Esophagus squamous epithelium (tissue), 5 donors: ENCODE results near the gene TMCO6. TPM values are rescaled to one million over a fixed set of nuclear protein-coding genes. Genes with fewer than 3 reads are reported as not detected.
"Not testable (repeated sequence)": the region's sequence is repeated elsewhere in the genome, so short reads cannot be mapped to it uniquely, and the experiment has no call there.

Experiments used
- DNase-seq: peaks from one replicate; lab custom pipeline; 2025; lab: John Stamatoyannopoulos, UW
- H3K27ac ChIP-seq, 4 donors: fragments of 200-600 bp; sonication (generic); one replicate each; pipeline ENCODE4 v1.5.1; 2016 to 2019; ENCODE audit warnings: mild to moderate bottlenecking in 1 of 4
- H3K27me3 ChIP-seq, 4 donors: fragments of 200-600 bp; sonication (generic); 1 replicate in 3 of 4; 2 replicates in 1 of 4; pipeline versions ENCODE4 v1.5.1 to v1.6.0; 2017 to 2021; ENCODE audit warnings: antibody characterized with exemption in 1 of 4
- H3K36me3 ChIP-seq, 3 donors: fragments of 200-600 bp; sonication (generic); one replicate each; pipeline ENCODE4 v1.5.1; 2016 to 2019
- H3K4me1 ChIP-seq, 3 donors: fragments of 200-600 bp; sonication (generic); one replicate each; pipeline ENCODE4 v1.5.1; 2017 to 2019
- H3K4me3 ChIP-seq, 4 donors: fragments of 200-600 bp; sonication (generic); 1 replicate in 3 of 4; 2 replicates in 1 of 4; pipeline ENCODE4 v1.5.1; 2016 to 2019; ENCODE audit warnings: mild to moderate bottlenecking in 2 of 4, moderate library complexity in 1 of 4
- H3K9me3 ChIP-seq, 3 donors: fragments of 200-600 bp; sonication (generic); one replicate each; pipeline ENCODE4 v1.5.1; 2016 to 2019
- CTCF ChIP-seq, 6 experiments: fragments of 450-650 bp in 4 of 6; fragments of 200-600 bp in 2 of 6; sonication (generic) in 2 of 6; IDR thresholded peaks; one replicate each; pipeline ENCODE4 v1.5.1; 2016 to 2019; ENCODE audit warnings: antibody characterized with exemption in 6 of 6, mild to moderate bottlenecking in 4 of 6, moderate library complexity in 4 of 6
- POLR2A ChIP-seq, 4 donors: fragments of 450-650 bp; IDR thresholded peaks; one replicate each; pipeline ENCODE4 v1.6.1; 2017; ENCODE audit warnings: antibody characterized with exemption in 4 of 4, mild to moderate bottlenecking in 4 of 4, moderate library complexity in 3 of 4
- WGBS, 2 donors: methylation state at CpG; one replicate each; pipeline ENCODE4 v1.1.5; 2018; 5-methylcytosine and 5-hydroxymethylcytosine counted together
- intact Hi-C: fragments of 100-400 bp; cut with DNase I; formaldehyde crosslinking; loops from one replicate; pipeline ENCODE4 v1.15.0; 2022
- total RNA-seq, 4 donors: library from RNA; depleted of rRNA; stranded (reverse); fragments of >200 nt; gene quantifications; one replicate each; pipeline ENCODE4 v1.1.0, GENCODE V29; 2016
- donor health status: DM: yes; HTN: yes; CAD: no.

TMCO6 gene
- total RNA-seq, 4 donors from 2014 or later: 18.4 to 46.7 (median 28.2) TPM

- Histone ChIP-seq H3K4me3 (no peak overlapping the region), H3K27ac (peak overlapping the region in 2 of 4 donors; percentile 31 to 66), H3K9me3 (no peaks in the 10 kb centered on the region), H3K36me3 (no peaks in the 10 kb centered on the region), H3K27me3 (no peaks in the 10 kb centered on the region), H3K4me1 (peaks cover 0 to 17% (median 6%) of the 10 kb centered on the region in 3 donors)
- WGBS, 2 donors: 63 to 93% methylated on average over 2 of the region's 2 CpGs
- TF ChIP-seq CTCF (IDR thresholded peaks at IDR 0.05): no peak
- no peak for TF ChIP-seq POLR2A (IDR thresholded peaks at IDR 0.05)
- no peak for DNase-seq
- intact Hi-C loops: no loop called here
Measured at GRCh38 chr5:140611020-140611521, 28.2 kb upstream of the TMCO6 start.

GRCh38 chr5:140622301-140622700 is 16.9 kb upstream of the TMCO6 start:
- intact Hi-C loops: no loop called here
- no peaks in the 10 kb centered on the region for H3K9me3 ChIP-seq
- no peaks in the 10 kb centered on the region for H3K36me3 ChIP-seq
- DNase-seq: no peak
- H3K27me3 ChIP-seq: peaks cover 0 to 2% (median 0%) of the 10 kb centered on the region in 4 donors
- TF ChIP-seq POLR2A (IDR thresholded peaks at IDR 0.05): no peak
- no peak for TF ChIP-seq CTCF (IDR thresholded peaks at IDR 0.05)
- H3K27ac ChIP-seq: no peak overlapping the region
- H3K4me1 ChIP-seq: no peaks in the 10 kb centered on the region
- 77 to 80% methylated on average over 3 of the region's 3 CpGs for WGBS, 2 donors
- no peak overlapping the region for H3K4me3 ChIP-seq

- DNase-seq, H3K4me3 ChIP-seq, H3K9me3 ChIP-seq, H3K36me3 ChIP-seq, H3K27me3 ChIP-seq, H3K4me1 ChIP-seq, intact Hi-C loops, H3K27ac ChIP-seq: not testable (repeated sequence)
Measured at GRCh38 chr5:140623061-140623460, 16.2 kb upstream of the TMCO6 start.

- H3K27ac ChIP-seq, H3K27me3 ChIP-seq, intact Hi-C loops, H3K4me1 ChIP-seq, DNase-seq, H3K4me3 ChIP-seq, H3K36me3 ChIP-seq, H3K9me3 ChIP-seq: not testable (repeated sequence)
- 79 to 80% methylated on average over 8 to 10 of the region's 10 CpGs for WGBS, 2 donors
Measured at GRCh38 chr5:140624886-140625285, 14.4 kb upstream of the TMCO6 start.

GRCh38 chr5:140627972-140628371 is 11.3 kb upstream of the TMCO6 start:
- Histone ChIP-seq H3K9me3 (no peaks in the 10 kb centered on the region), H3K27ac (no peak overlapping the region), H3K4me1 (peaks cover 6 to 20% (median 12%) of the 10 kb centered on the region in 3 donors), H3K27me3 (no peaks in the 10 kb centered on the region), H3K4me3 (no peak overlapping the region), H3K36me3 (no peaks in the 10 kb centered on the region)
- DNase-seq: no peak
- TF ChIP-seq POLR2A (IDR thresholded peaks at IDR 0.05): no peak
- TF ChIP-seq CTCF (IDR thresholded peaks at IDR 0.05): no peak
- WGBS, 2 donors: 85 to 100% methylated on average over 6 of the region's 6 CpGs
- intact Hi-C loops: no loop called here

GRCh38 chr5:140628711-140629110 is 10.5 kb upstream of the TMCO6 start:
- intact Hi-C loops: no loop called here
- Histone ChIP-seq H3K27ac (no peak overlapping the region), H3K27me3 (no peaks in the 10 kb centered on the region), H3K4me1 (peaks cover 6 to 27% (median 19%) of the 10 kb centered on the region in 3 donors), H3K4me3 (no peak overlapping the region), H3K36me3 (no peaks in the 10 kb centered on the region), H3K9me3 (no peaks in the 10 kb centered on the region)
- DNase-seq: no peak
- no peak for TF ChIP-seq CTCF (IDR thresholded peaks at IDR 0.05)
- TF ChIP-seq POLR2A (IDR thresholded peaks at IDR 0.05): no peak
- WGBS, 2 donors: 12 to 20% methylated on average over 1 of the region's 1 CpG
